ENCODE data around the gene HSF5.

- TF ChIP-seq GATA3 (IDR thresholded peaks at IDR 0.05; ENCODE audit: low read depth, low read length) (no peak), GATA2 (IDR thresholded peaks at IDR 0.05; ENCODE audit: low read depth, low read length) (no peak)
Observed at GRCh38 chr17:58532555-58532951, 44.3 kb upstream of the HSF5 start.

Data from SH-SY5Y (cell line).